ENCODE data around the gene TIMM23. TPM values are rescaled to one million over a fixed set of nuclear protein-coding genes. Genes with fewer than 3 reads are reported as not detected.
"Not testable (repeated sequence)": the region's sequence is repeated elsewhere in the genome, so short reads cannot be mapped to it uniquely, and the experiment has no call there.

Gene TIMM23, protein sequence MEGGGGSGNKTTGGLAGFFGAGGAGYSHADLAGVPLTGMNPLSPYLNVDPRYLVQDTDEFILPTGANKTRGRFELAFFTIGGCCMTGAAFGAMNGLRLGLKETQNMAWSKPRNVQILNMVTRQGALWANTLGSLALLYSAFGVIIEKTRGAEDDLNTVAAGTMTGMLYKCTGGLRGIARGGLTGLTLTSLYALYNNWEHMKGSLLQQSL
- total RNA-seq (2014; rRNA removed; shearing (Covaris generic)) = 113 and 127 TPM in 2 replicates

- peak; percentile 87 for DNase-seq (ENCODE audit: low read depth)
Measured at GRCh38 chr10:45972106-45972812, at the start of gene TIMM23. TIMM23 (plus strand) TSS chr10:45972489; CDS start chr10:45972625, 136 bp downstream.

DNA sequence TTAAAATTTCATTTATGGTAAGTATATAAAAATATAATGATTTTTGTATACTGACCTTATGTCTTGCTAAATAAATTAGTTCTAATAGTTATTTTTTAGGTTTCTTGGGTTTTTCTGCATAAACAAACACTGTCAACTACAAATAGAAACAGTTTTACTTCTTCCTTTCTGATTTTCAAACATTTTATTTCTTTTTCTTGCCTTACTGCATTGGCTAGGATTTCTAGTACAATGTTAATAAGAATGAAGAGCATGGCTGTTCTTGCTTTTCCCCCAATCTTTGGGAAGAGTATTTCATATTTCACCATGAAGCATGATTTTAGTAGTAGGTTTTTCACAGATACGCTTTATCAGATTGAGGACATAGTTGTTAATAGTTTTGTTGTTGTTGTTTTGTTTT, 45.5 kb upstream of the TIMM23 start:
- not testable (repeated sequence) for DNase-seq (ENCODE audit: low read depth)

DNA sequence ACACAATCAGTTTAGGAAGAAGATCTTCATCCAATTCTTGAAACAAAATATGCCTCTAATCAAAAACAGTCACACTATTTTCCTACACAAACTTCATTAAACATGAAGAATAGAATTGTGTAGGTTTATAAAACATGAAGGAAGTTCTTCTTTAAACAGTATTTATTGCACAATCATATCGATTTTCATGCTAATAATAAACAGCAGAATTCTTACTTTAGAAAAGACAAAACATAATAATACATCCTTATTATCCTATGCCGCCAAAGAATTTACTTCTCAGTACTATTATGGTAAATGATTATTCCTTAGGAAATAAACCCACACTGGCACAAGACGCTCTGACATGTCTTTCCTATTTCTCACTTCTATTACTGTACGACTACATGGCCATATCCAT, 41.0 kb upstream of the TIMM23 start:
- DNase-seq (ENCODE audit: low read depth) = not testable (repeated sequence)

DNA sequence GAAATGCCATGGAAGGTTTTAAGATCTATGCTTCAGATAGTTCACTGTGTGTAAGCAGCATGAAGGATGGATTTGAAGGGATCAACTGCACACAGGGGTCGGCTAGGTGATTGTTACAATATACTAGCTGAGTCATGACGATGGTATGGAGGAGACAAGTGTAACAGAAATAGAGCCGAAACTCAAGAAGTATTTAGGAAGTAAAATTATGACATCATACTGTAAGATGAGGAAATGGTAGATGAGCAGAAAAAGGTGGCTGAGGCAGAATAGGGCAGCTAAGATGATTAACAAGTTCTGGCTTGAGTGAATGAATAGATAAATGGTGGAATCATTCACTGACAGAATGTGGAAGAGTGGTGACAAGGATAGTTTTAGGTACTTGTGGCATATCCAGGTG, 37.5 kb upstream of the TIMM23 start:
- not testable (repeated sequence) for DNase-seq (ENCODE audit: low read depth)

DNA sequence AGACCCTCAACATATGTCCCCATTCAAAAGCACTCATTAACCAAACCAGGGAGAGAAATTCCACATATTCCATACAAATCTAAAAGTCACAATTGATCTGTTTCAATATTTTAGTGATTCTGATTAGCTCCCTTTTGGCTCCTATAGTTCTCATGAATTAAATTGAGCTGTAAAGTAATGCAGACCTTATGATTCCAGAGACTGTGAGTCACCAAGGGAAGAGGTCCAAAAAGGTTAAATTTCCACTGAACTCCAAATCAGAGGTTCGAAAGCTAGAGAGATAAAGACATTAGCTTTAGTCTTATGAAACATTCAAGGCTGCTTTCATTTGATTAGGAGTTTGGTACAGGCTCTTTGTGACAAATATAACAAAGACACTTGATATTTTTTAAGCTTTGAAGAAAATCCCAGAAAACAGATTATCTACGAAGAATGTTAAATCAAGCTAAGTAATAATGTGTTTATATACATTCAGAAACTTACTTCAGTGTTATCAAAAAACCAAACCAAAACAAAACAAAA, 33.1 kb upstream of the TIMM23 start:
- not testable (repeated sequence) for DNase-seq (ENCODE audit: low read depth)

DNA sequence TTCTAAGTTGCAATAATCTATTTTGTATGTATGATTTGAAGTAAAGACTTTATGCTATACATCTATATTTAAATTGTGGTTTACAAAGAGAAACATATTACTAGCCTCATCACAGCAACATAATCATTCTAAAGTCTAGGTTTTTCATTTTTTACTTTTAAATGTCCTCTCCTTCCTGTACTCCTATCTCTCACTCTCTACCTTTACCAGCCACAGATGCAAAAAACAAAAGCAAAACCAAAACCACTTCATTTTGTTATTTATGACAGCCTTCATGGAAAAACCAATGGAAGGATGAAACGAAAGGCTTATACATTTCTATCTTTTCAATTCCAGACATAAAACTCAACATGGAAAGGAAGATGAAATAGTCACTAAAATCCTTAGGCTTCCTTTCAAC, 31.1 kb upstream of the TIMM23 start:
- not testable (repeated sequence) for DNase-seq (ENCODE audit: low read depth)

DNA sequence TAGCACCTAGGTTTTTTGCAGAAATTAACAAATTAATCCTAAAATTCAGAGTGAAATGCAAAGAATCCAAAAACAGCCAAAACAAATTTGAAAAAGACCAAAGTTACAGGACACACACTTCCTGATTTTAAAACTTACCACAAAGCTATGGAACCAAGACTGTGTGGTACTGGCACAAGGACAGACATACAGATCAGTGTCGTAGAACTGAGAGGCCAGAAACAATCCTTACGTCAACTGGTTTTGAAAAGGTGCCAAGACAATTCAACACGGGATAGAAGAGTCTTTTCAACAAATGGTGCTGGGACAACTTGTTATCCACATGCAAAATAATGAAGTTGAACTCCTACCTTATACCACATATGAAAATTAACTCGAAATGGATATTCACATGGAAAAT, 26.8 kb upstream of the TIMM23 start:
- not testable (repeated sequence) for DNase-seq (ENCODE audit: low read depth)

GRCh38 chr10:45947363-45947762, 24.9 kb upstream of the TIMM23 start:
- not testable (repeated sequence) for DNase-seq (ENCODE audit: low read depth)

- DNase-seq (ENCODE audit: low read depth) = not testable (repeated sequence)
Measured at GRCh38 chr10:45948801-45949200, 23.5 kb upstream of the TIMM23 start.

- DNase-seq (ENCODE audit: low read depth) = not testable (repeated sequence)
Measured at GRCh38 chr10:45954367-45954766, 17.9 kb upstream of the TIMM23 start.

DNA sequence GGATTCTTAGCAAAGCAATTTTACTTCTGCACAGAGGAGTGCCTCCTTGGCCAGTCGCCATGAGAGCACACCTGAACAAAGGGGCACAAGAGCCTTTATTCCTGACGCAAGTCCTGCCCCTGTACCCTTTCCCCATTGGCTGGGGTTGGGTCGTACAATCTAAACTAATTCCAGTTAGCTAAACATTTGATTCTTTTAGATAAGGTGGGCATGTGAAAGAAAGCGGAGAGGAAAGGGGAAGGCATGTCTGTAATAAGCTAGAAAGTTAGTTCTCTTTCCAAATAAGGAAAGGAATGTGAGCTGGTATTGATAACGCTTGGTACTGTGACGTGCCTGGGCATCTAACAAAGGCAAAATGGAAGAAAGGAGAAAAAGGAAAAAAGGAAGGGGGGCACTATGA, 15.7 kb upstream of the TIMM23 start:
- DNase-seq (ENCODE audit: low read depth) = not testable (repeated sequence)

DNA sequence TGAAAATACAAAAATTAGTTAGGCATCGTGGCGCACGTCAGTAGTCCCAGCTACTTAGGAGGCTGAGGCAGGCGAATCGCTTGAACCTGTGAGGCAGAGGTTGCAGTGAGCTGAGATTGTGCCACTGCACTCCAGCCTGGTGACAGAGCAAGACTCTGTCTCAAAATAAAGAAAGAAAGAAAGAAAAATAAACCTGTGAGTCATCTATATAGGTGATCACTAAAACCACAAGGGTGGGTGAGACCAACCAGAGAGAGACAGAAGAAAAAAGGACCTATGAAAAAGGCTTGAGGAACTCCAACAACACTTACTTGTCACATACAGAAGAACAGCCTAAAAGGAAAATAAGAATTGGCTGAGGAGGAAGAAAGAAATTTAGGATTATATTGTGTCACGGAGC, 14.4 kb upstream of the TIMM23 start:
- not testable (repeated sequence) for DNase-seq (ENCODE audit: low read depth)

- not testable (repeated sequence) for DNase-seq (ENCODE audit: low read depth)
Measured at GRCh38 chr10:45962686-45963452, 9.4 kb upstream of the TIMM23 start.

- DNase-seq (ENCODE audit: low read depth) = not testable (repeated sequence)
Measured at GRCh38 chr10:45971019-45971418, 1.3 kb upstream of the TIMM23 start.

DNA sequence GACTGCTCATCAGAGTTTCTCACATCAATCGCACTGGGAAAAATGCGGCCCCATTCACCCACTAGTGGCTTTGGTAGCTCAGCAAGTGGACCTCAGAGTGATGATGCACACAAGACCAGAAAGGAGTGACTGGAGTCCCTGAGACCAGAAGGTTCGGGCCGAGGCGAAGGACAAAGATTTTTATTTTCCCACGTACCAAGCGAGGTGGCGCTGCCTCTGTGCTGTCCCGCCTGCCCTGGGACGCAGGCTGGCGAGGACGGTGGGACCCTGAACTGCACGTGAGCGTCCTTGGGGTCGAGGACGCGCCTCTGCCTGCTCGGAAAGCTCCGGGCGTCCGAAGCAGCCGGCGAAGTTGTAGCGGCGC, 565 bp upstream of the TIMM23 start:
- DNase-seq (ENCODE audit: low read depth) = not testable (repeated sequence)

- not testable (repeated sequence) for DNase-seq (ENCODE audit: low read depth)
Measured at GRCh38 chr10:45972813-45973169, 502 bp downstream of the TIMM23 start.

GRCh38 chr10:45974041-45974440, 1.8 kb downstream of the TIMM23 start:
- not testable (repeated sequence) for DNase-seq (ENCODE audit: low read depth)

DNA sequence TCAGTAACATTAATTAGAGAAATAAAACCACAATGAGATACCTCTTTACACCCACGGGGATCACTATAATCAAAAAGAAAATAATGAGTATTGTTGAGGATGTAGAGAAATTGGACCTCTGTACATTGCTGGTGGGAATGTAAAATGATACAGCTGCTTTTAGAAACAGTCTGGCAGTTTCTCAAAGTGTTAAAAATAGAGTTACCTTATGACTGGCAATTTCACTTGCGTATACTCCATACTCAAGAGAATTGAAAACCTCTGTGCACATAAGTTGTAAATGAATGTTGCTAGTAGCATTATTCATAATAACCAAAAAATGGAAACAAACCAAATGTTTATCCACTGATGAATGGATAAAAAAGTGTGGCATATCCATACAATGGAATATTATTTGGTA, 6.3 kb downstream of the TIMM23 start:
- not testable (repeated sequence) for DNase-seq (ENCODE audit: low read depth)

DNA sequence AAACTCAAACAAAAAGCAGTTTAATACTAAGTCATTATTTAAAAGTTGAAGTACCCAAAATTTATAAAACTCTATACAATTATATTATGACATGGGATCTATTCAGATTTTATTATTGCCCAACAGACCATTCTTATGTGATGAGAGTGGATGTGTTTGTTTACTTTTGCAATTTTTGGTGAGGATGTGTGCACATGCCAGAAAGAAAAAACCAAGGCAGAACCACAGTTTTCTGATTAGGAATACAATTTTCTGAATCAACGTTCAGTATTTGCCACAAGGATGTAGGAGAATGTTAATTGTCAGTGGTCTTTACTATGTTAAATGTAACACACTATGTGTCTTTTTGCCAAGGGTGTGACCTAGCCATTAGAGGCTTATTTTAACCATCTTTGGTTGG, 9.1 kb downstream of the TIMM23 start:
- not testable (repeated sequence) for DNase-seq (ENCODE audit: low read depth)

GRCh38 chr10:45983538-45984186, 11.4 kb downstream of the TIMM23 start:
- peak; percentile 14 for DNase-seq (ENCODE audit: low read depth)

- not testable (repeated sequence) for DNase-seq (ENCODE audit: low read depth)
Measured at GRCh38 chr10:45984473-45984872, 12.2 kb downstream of the TIMM23 start.

GRCh38 chr10:45985590-45985989, 13.3 kb downstream of the TIMM23 start:
- not testable (repeated sequence) for DNase-seq (ENCODE audit: low read depth)
